GM19438 (cell line): ENCODE data around the gene LCMT1.
"Not testable (repeated sequence)": the region's sequence is repeated elsewhere in the genome, so short reads cannot be mapped to it uniquely, and the experiment has no call there.

ENCODE experiments used
- ATAC-seq: cut with Tn5 transposase; IDR thresholded peaks from one replicate; pipeline ENCODE4 v1.9.1; 2021; ENCODE audit warnings: low read depth; ENCODE audit not compliant: unreplicated experiment

Gene LCMT1

GRCh38 chr16:25135254-25135878 lies 23.8 kb downstream of the LCMT1 start:
- no peak for ATAC-seq

GRCh38 chr16:25138130-25138529 lies 26.6 kb downstream of the LCMT1 start:
- ATAC-seq = no peak

GRCh38 chr16:25140459-25140858 lies 28.9 kb downstream of the LCMT1 start:
- no peak for ATAC-seq

GRCh38 chr16:25141648-25142047 lies 30.1 kb downstream of the LCMT1 start:
- no peak for ATAC-seq

- ATAC-seq = no peak
These were observed 32.4 kb downstream of the LCMT1 start for GRCh38 chr16:25143928-25144327.

- no peak for ATAC-seq
These were observed 37.1 kb downstream of the LCMT1 start for GRCh38 chr16:25148568-25149215.

- ATAC-seq = no peak
These were observed 40.5 kb downstream of the LCMT1 start for GRCh38 chr16:25151996-25152395.

- no peak for ATAC-seq
These were observed 44.3 kb downstream of the LCMT1 start for GRCh38 chr16:25155553-25156460.

- no peak for ATAC-seq
These were observed 45.8 kb downstream of the LCMT1 start for GRCh38 chr16:25157271-25157875.

- ATAC-seq = no peak
These were observed 46.9 kb downstream of the LCMT1 start for GRCh38 chr16:25158401-25158800.

GRCh38 chr16:25161753-25162367 lies 50.3 kb downstream of the LCMT1 start:
- no peak for ATAC-seq

GRCh38 chr16:25163683-25164082 lies 52.1 kb downstream of the LCMT1 start:
- no peak for ATAC-seq

- ATAC-seq = no peak
These were observed 53.7 kb downstream of the LCMT1 start for GRCh38 chr16:25165284-25165683.

- not testable (repeated sequence) for ATAC-seq
These were observed 56.4 kb downstream of the LCMT1 start for GRCh38 chr16:25167920-25168319.

- ATAC-seq = no peak
These were observed 59.8 kb downstream of the LCMT1 start for GRCh38 chr16:25171390-25171789.

- no peak for ATAC-seq
These were observed 61.3 kb downstream of the LCMT1 start for GRCh38 chr16:25172831-25173230.

GRCh38 chr16:25174285-25174684 lies 62.7 kb downstream of the LCMT1 start:
- no peak for ATAC-seq

GRCh38 chr16:25176136-25176535 lies 64.6 kb downstream of the LCMT1 start:
- ATAC-seq = no peak

GRCh38 chr16:25177512-25177830 lies 65.9 kb downstream of the LCMT1 start:
- ATAC-seq = no peak

- no peak for ATAC-seq
These were observed 66.5 kb downstream of the LCMT1 start for GRCh38 chr16:25177831-25178688.
